Measurements from ENCODE around the gene UCN2. TPM values are rescaled to one million over a fixed set of nuclear protein-coding genes. Genes with fewer than 3 reads are reported as not detected.

UCN2 gene
- total RNA-seq, 1 donor from 2014 or later = 1.4 TPM

- no peak for DNase-seq (ENCODE audit: low spot score, unreplicated experiment)
- Mint-ChIP-seq H3K9me3 (ENCODE audit: low read depth) (no peaks in the 10 kb centered on the region), H3K4me1 (ENCODE audit: low read depth) (no peaks in the 10 kb centered on the region), H3K36me3 (ENCODE audit: insufficient read depth) (peaks cover 14% of the 10 kb centered on the region), H3K4me3 (ENCODE audit: low read depth) (no peak overlapping the region), H3K27ac (no peak overlapping the region), H3K27me3 (peaks cover 3% of the 10 kb centered on the region)
- no peak for TF ChIP-seq CTCF (IDR thresholded peaks at IDR 0.05; ENCODE audit: unreplicated experiment)
Observed at GRCh38 chr3:48600711-48601621, 37.4 kb upstream of the UCN2 start.

GRCh38 chr3:48599509-48600285 lies 36.1 kb upstream of the UCN2 start:
- no peaks in the 10 kb centered on the region for H3K4me1 Mint-ChIP-seq (ENCODE audit: low read depth)
- no peak overlapping the region for H3K27ac Mint-ChIP-seq
- H3K9me3 Mint-ChIP-seq (ENCODE audit: low read depth) = no peaks in the 10 kb centered on the region
- no peak for DNase-seq (ENCODE audit: low spot score, unreplicated experiment)
- H3K4me3 Mint-ChIP-seq (ENCODE audit: low read depth) = no peak overlapping the region
- peaks cover 6% of the 10 kb centered on the region for H3K27me3 Mint-ChIP-seq
- TF ChIP-seq CTCF (IDR thresholded peaks at IDR 0.05; ENCODE audit: unreplicated experiment) = no peak
- peaks cover 11% of the 10 kb centered on the region for H3K36me3 Mint-ChIP-seq (ENCODE audit: insufficient read depth)

- H3K27me3 Mint-ChIP-seq = peaks cover 11% of the 10 kb centered on the region
- peaks cover 11% of the 10 kb centered on the region for H3K36me3 Mint-ChIP-seq (ENCODE audit: insufficient read depth)
- no peak overlapping the region for H3K27ac Mint-ChIP-seq
- H3K4me3 Mint-ChIP-seq (ENCODE audit: low read depth) = no peak overlapping the region
- DNase-seq (ENCODE audit: low spot score, unreplicated experiment) = no peak
- H3K4me1 Mint-ChIP-seq (ENCODE audit: low read depth) = no peaks in the 10 kb centered on the region
- H3K9me3 Mint-ChIP-seq (ENCODE audit: low read depth) = no peaks in the 10 kb centered on the region
- no peak for TF ChIP-seq CTCF (IDR thresholded peaks at IDR 0.05; ENCODE audit: unreplicated experiment)
Observed at GRCh38 chr3:48599077-48599501, 35.5 kb upstream of the UCN2 start.

- no peak for TF ChIP-seq CTCF (IDR thresholded peaks at IDR 0.05; ENCODE audit: unreplicated experiment)
- Mint-ChIP-seq H3K9me3 (ENCODE audit: low read depth) (no peaks in the 10 kb centered on the region), H3K4me3 (ENCODE audit: low read depth) (no peak overlapping the region), H3K36me3 (ENCODE audit: insufficient read depth) (peaks cover 11% of the 10 kb centered on the region), H3K4me1 (ENCODE audit: low read depth) (no peaks in the 10 kb centered on the region), H3K27me3 (peaks cover 11% of the 10 kb centered on the region), H3K27ac (no peak overlapping the region)
- no peak for DNase-seq (ENCODE audit: low spot score, unreplicated experiment)
Observed at GRCh38 chr3:48598323-48599076, 34.9 kb upstream of the UCN2 start.

- DNase-seq (ENCODE audit: low spot score, unreplicated experiment) = no peak
- H3K27ac Mint-ChIP-seq = peak overlapping the region; percentile 15
- peaks cover 6% of the 10 kb centered on the region for H3K36me3 Mint-ChIP-seq (ENCODE audit: insufficient read depth)
- H3K27me3 Mint-ChIP-seq = peaks cover 11% of the 10 kb centered on the region
- no peaks in the 10 kb centered on the region for H3K9me3 Mint-ChIP-seq (ENCODE audit: low read depth)
- no peak overlapping the region for H3K4me3 Mint-ChIP-seq (ENCODE audit: low read depth)
- H3K4me1 Mint-ChIP-seq (ENCODE audit: low read depth) = no peaks in the 10 kb centered on the region
- TF ChIP-seq CTCF (IDR thresholded peaks at IDR 0.05; ENCODE audit: unreplicated experiment) = no peak
Observed at GRCh38 chr3:48597408-48597800, 33.8 kb upstream of the UCN2 start.
